DMS79 treated with DMSO at 0.1 percent for 48 hours (cell line): Measurements from ENCODE around the gene NEGR1.

Experiments
- DNase-seq: peaks from one replicate; lab custom pipeline; 2025; lab: John Stamatoyannopoulos, UW

NEGR1 gene

GRCh38 chr1:71561206-71561605 is 721.1 kb downstream of the NEGR1 start:
- DNase-seq = no peak

DNA sequence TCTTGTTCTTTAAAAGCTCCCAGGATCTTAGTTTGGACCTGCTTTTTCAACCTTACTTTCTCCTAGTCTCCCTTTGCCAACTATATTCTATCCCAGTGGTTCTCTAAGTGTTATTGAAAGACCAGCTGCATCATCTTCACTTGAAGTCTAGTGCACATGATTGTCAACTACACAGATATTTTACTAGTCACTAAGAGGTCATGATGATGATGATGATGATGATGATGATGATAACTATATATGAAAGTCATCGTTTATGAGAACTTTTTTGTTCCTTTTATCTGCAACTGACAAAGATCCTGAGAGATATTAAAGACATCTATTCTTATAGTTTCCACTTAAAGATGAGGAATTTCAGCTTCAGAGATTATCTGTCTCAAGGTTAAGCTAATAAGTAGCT is 722.5 kb downstream of the NEGR1 start:
- no peak for DNase-seq

GRCh38 chr1:71557138-71557537 is 725.2 kb downstream of the NEGR1 start:
- DNase-seq = no peak

DNA sequence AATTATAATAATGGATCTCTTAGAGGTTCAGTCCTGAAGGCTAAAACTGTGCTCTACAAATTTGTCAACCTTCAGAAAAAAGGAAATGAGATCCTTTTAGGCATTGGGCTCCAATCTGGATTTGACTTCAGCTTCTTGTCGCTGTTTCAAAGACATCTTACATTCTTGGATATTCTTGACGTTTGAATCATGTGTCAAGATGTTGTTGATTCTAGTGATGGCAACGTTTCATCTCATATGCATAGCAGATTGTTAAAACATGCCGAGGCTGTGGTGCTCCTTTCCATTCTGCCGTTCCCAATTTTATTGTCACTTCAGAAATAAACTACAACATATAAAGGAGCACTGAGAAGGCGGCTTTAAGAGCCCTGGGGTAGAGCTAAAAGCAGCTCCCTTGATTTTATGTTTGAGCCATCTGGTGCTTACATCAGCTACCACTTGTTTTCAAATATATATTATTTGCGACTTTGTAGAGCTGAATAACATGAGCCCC is 733.9 kb downstream of the NEGR1 start:
- DNase-seq = no peak

GRCh38 chr1:71542155-71542554 is 740.2 kb downstream of the NEGR1 start:
- no peak for DNase-seq

DNA sequence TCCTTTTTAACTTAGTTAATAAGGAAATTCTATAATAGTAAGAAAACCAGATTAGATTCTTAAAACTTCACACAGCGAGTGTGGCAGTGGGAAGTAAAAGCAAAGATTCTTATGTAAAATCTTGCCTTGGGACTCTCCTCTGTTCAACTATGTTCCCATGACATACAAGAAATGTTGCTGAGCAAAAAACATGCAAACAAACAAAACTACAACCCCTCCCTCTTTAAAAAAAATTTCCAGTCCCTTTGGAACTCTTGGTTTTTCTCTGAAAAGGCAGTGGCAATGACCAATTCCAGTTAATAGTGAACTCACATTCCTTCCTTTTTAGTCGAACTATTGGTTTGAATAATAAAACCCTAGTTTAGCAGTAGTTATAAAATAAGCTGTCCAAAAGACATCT is 748.4 kb downstream of the NEGR1 start:
- DNase-seq = no peak

DNA sequence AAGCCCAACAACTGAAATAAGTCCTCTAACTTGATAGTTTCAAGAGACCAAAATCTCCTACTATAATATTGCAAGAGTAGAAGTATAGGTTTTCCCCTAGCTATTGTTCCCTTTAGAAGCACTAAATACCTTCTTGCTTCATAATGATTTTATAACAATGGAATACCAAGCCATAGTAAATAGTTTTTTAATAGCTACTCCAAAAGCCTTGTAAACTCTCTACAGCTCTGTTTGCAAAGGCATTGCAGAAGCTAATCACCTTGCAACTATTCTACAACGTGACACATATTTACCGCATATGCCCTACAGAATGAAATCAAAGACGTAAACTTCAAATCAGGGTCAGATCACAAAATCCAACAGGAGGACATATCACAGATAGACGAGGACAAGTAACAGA is 750.0 kb downstream of the NEGR1 start:
- no peak for DNase-seq

GRCh38 chr1:71526824-71527223 is 755.5 kb downstream of the NEGR1 start:
- DNase-seq = no peak

DNA sequence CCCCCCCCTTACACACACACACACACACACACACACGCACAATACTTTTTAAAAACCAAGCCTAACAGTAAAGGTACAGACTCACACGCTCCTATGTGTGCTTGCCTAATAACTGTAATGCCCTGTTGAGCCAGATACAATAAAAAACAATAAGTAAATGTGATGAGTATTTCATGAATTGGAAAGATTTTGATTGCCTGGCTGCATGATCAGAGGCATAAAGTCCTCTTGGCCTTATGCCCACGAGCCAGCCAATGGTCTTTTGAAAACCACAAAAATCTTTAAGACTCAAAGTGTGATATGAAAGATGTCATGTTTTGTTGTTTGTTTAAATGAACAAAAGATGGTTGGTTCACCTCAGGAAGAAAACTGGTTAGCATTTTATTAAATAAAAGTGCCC is 759.6 kb downstream of the NEGR1 start:
- DNase-seq = no peak

- no peak for DNase-seq
These were observed 760.6 kb downstream of the NEGR1 start for GRCh38 chr1:71521655-71522264.

- no peak for DNase-seq
These were observed 770.8 kb downstream of the NEGR1 start for GRCh38 chr1:71511505-71511904.

DNA sequence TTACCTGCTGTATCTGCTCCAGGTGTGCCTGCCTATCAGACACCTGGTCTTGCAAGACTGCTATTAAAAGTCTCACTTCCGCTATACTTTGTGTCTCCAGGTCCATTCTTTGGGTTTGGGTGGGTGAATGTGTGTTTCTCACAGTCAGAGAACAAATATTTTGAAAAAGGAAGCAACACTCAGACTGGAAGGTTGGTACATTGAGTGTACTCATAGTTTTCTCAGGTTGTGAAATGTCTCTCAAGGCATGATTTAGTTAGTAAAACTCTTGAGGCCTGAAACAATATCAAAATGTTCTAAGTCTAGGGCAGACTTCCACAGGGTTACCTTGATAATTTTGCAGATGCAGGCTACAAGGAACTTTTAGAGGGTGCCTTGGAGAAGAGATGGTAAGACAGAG is 771.6 kb downstream of the NEGR1 start:
- DNase-seq = no peak

- DNase-seq = no peak
These were observed 773.2 kb downstream of the NEGR1 start for GRCh38 chr1:71509051-71509595.

- no peak for DNase-seq
These were observed 780.3 kb downstream of the NEGR1 start for GRCh38 chr1:71502006-71502405.

DNA sequence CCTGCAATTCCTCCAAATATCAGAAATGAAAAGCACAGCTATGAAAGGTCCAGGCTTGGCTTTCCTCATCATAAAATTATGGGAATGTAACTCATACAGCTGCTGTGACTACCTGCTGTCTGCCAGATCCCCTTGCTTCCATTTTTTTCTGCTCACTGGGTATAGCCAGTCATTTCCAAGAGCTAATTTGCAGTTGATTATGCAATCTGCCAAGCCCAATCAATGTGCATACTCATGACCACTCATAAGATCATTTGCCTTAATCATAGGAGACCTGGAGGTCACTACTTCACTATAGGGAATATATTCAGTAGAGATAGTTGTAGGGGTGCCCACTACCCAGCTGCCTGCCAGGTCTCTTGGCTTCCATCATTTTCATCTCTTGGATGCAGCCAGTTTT is 783.8 kb downstream of the NEGR1 start:
- DNase-seq = no peak

DNA sequence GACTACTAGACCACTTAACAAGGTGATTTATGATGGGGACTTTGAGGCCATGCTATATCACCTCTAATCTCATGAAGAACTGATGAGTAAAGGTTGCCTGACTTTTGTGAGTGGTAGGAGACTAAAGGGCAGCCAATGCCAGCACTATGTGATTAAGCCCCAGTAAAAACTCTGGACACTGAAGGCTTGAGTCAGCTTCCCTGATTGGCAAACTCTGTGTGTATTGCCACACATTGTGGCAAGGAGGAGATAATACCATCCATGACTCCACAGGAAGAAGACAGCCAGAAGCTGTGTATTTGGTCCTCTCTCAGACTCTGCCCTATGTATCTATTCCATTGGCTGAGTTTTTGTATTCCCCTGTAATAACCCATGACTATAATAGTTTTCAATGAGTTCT is 788.2 kb downstream of the NEGR1 start:
- no peak for DNase-seq

DNA sequence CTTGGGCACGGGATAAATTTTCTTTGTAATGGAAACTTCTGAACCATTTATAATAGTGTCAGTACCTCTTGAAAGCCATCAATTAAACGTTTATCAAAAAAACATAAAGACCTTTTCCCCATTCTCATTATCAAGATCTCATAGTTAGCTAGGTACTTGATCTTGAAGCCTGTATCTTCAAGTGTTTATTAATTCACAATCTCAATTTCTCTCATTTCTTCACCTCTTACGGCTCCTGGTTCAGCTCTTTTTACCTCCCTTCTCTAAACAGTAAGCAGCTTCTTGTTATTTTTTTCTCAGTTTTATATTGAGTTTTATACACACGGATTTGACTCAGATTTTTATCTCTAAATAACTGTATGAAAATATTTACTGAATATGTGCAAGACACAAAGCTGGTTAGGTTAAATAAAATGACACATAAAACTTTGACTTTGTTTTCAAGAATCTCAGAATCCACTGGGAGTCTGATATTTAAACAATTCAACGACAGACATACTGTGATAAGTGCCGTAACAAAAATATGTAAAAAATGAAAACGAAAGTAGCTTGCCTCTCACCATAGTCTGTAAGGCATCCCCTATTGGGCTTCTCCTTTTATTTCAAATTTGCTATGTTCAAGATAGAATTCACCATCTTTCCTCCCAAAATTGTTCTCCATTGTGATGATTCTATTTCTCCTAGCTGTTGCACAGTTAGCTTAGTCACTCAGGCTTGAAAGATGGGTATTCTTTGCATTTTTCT is 789.9 kb downstream of the NEGR1 start:
- peak; percentile 38 for DNase-seq

DNA sequence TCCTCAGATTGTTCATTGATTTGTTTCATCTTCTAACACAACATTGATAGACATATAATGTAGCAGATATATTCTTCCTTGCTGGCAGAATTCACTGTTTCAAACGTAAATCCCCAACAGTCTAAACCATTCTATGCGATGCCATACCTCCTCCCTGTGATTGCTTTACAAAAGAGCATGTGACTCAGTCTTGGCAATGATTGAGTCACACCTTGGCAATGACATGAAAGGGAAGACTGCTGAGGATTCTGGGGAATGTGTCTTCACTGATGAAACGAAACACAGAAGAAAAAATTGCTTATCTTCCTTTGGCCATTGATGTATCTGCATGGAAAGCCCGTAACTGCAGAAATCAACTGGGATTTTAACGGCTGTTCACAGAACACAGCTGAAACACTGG is 791.9 kb downstream of the NEGR1 start:
- no peak for DNase-seq

DNA sequence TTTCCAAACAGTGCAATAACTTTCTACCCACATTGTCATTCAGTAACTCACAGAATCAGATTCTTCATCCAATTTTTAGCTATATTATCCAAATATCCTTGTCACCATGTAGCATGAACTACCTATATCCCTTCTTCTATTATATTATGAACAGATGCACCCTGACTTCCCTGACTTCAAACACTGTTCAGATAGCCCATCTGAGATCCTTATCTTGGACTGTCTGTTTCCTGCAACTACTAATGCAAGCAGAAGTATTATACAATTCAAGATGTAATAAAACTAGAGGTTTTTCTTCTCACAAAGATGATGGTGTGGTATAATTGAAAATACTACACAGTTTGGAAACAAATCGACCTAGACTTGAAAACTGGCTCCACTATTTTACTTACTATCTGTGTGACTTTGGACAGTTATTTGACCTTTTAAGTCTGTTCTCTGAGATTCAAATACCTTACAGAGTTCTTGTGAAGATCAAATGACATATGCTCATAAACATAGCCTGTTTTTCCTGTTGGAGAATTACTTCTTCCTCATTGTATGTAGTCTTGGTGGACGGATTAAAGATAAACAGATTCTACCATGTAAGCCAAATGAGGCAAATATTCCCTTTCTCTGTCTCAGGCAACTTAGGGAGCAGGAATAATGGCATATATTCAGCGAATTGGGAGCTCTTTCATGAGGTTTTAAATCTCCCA is 793.6 kb downstream of the NEGR1 start:
- DNase-seq = no peak

DNA sequence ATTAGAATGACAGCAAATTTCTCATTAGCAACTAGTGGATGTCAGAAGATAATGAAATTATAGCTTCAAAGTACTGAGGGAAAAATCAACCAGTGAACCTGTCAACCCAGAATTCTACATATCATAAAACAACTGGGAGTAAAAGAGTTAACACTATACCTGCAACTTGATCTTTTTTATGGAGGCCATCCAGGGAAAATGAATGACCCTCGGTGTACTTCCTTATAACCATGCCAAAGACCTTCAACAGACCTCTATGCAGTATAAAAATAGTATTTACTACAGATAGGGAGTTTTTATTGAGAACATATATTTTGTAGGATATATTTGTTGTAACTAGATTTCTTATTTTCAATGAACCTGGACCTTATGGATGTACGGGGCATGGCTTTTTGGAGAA is 809.0 kb downstream of the NEGR1 start:
- peak; percentile 9 for DNase-seq

GRCh38 chr1:71465093-71465492 is 817.2 kb downstream of the NEGR1 start:
- DNase-seq = no peak

DNA sequence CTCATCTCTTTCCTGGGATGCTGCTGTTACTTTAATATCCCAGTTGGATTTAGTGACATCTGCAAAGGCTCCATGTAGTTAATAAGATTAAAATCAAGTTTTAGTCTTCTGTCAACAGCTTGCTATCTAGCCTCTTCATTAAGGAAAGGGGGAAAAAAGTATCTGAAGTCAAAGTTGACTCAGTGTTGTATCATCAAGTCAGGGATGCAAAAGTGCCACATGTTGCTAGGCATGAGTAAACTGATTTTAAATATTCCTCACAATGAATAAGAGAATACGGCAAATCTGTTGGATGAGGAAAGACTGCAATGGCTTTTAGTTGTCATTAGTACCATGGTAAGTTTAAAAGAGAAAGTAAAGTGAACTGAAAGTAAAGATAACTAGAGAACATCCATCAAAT is 818.3 kb downstream of the NEGR1 start:
- DNase-seq = no peak

DNA sequence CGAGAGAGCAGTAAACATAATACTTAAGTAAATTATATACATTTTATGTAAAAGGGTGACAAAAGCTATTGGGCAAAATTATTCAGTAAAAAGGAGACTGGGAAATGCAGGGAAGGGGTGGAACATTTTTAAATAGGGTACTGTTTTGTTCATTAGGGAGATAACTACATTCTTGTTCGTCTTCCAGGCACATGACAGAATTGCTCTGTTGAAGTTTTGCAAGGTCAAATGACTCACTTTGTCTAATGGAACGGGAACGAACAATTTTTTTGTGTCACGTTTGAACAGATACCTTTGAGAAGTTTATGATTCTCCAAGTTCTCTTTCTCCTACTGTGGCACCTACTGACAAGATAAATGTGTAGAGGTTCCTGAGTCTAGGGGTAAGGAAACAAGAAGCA is 819.2 kb downstream of the NEGR1 start:
- DNase-seq = no peak
